Neural progenitor cell (in vitro differentiated cells): ENCODE measurements around the gene OPHN1. TPM values are rescaled to one million over a fixed set of nuclear protein-coding genes. Genes with fewer than 3 reads are reported as not detected.
A peak's percentile ranks its signal among the peaks of the same experiment; 100 is the strongest.

Source experiments
- DNase-seq: peaks from one replicate; pipeline ENCODE4 v3.0.0-alpha.2; 2016; ENCODE audit warnings: low spot score
- H2AFZ ChIP-seq: fragments of 200-600 bp; sonication (generic); replicated peaks from 2 replicates; pipeline ENCODE4 v1.6.1; 2016; ENCODE audit warnings: antibody characterized with exemption
- H3F3A ChIP-seq: fragments of 200-600 bp; sonication (generic); 2 replicates; pipeline ENCODE4 v1.6.1; 2016; ENCODE audit warnings: antibody characterized with exemption, low read depth
- H3K27ac ChIP-seq: fragments of 200-600 bp; sonication (generic); 2 replicates; pipeline ENCODE4 v1.5.1; 2016; ENCODE audit warnings: mild to moderate bottlenecking
- H3K27me3 ChIP-seq: fragments of 200-600 bp; sonication (generic); 2 replicates; pipeline ENCODE4 v1.6.1; 2016; ENCODE audit warnings: mild to moderate bottlenecking, moderate library complexity
- H3K36me3 ChIP-seq: fragments of 200-600 bp; sonication (generic); 2 replicates; pipeline ENCODE4 v1.5.1; 2016
- H3K4me1 ChIP-seq: fragments of 200-600 bp; sonication (generic); 2 replicates; pipeline ENCODE4 v1.6.1; 2016; ENCODE audit warnings: mixed run types
- H3K4me2 ChIP-seq: fragments of 200-600 bp; sonication (generic); 2 replicates; pipeline ENCODE4 v1.6.1; 2016
- H3K4me3 ChIP-seq: fragments of 200-600 bp; sonication (generic); 2 replicates; pipeline ENCODE4 v1.5.1; 2016
- H3K79me2 ChIP-seq: fragments of 200-600 bp; sonication (generic); 2 replicates; pipeline ENCODE4 v1.6.1; 2016; ENCODE audit warnings: low read depth
- H3K9ac ChIP-seq: fragments of 200-600 bp; sonication (generic); 2 replicates; pipeline ENCODE4 v1.6.1; 2016
- H3K9me3 ChIP-seq: fragments of 200-600 bp; sonication (generic); 2 replicates; pipeline ENCODE4 v1.5.1; 2016; ENCODE audit warnings: low read depth
- H4K20me1 ChIP-seq: fragments of 200-600 bp; sonication (generic); 2 replicates; pipeline ENCODE4 v1.6.1; 2016; ENCODE audit warnings: low read depth
- H3K27ac Mint-ChIP-seq: 3 replicates; pipeline ENCODE4 v1.8.0; 2021; ENCODE audit warnings: mixed read lengths
- H3K27me3 Mint-ChIP-seq: 2 replicates; pipeline ENCODE4 v1.8.0; 2022; ENCODE audit warnings: low read depth, mild to moderate bottlenecking, inconsistent platforms, moderate library complexity, mixed read lengths; ENCODE audit not compliant: insufficient read depth
- H3K36me3 Mint-ChIP-seq: 3 replicates; pipeline ENCODE4 v1.8.0; 2021; ENCODE audit warnings: mixed read lengths
- H3K4me1 Mint-ChIP-seq: 3 replicates; pipeline ENCODE4 v1.8.0; 2021; ENCODE audit warnings: mixed read lengths
- H3K4me3 Mint-ChIP-seq: 3 replicates; pipeline ENCODE4 v1.8.0; 2021; ENCODE audit warnings: mild to moderate bottlenecking, moderate library complexity, mixed read lengths
- H3K9me3 Mint-ChIP-seq: 3 replicates; pipeline ENCODE4 v1.8.0; 2020; ENCODE audit warnings: mixed read lengths
- EZH2 ChIP-seq: fragments of 200-600 bp; sonication (generic); IDR thresholded peaks from 2 replicates; pipeline ENCODE4 v1.6.1; 2017; ENCODE audit warnings: antibody characterized with exemption, mild to moderate bottlenecking, moderate library complexity
- EZH2phosphoT487 ChIP-seq: fragments of 200-600 bp; sonication (generic); IDR thresholded peaks from 2 replicates; pipeline ENCODE4 v1.6.1; 2017; ENCODE audit warnings: antibody characterized with exemption
- total RNA-seq: library from RNA; depleted of rRNA; stranded (reverse); fragments of >200 nt; gene quantifications from 2 replicates; pipeline ENCODE4 v1.2.3, GENCODE V29; 2015; ENCODE audit warnings: low replicate concordance
- TF ChIP-seq, protein P1 (sequence below): fragments of 200-600 bp; sonication (generic); IDR thresholded peaks from 2 replicates; pipeline ENCODE4 v1.5.1; 2017; ENCODE audit warnings: antibody characterized with exemption, mild to moderate bottlenecking

OPHN1 gene
- total RNA-seq, 1 donor from 2014 or later = 4.5 TPM

DNA sequence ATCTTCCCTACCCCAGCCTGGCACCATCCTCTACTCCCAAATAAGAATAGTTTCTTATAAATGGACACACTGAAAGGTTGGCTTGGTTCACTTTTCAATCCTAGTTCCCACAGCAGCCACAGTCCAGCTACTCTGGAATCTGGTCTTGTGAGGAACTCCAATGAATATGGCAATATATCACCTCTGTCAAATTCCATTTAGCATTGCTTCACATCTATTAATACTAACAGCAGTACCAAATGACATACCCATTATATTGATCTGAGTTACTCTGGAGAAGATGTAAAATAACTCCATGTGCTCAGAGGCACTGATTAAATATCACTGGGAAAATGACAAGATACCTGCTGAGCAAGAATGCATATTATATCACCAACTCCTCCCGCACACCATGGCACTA, 8.6 kb downstream of the OPHN1 start:
- Mint-ChIP-seq H3K4me3 (no peak overlapping the region), H3K4me1 (no peaks in the 10 kb centered on the region), H3K27ac (no peak overlapping the region), H3K9me3 (peaks cover 4% of the 10 kb centered on the region), H3K27me3 (no peaks in the 10 kb centered on the region), H3K36me3 (no peaks in the 10 kb centered on the region)
- Histone ChIP-seq H3K27me3 (no peaks in the 10 kb centered on the region), H3K9ac (no peak overlapping the region), H3K4me2 (no peak overlapping the region), H3K9me3 (no peaks in the 10 kb centered on the region), H4K20me1 (no peaks in the 10 kb centered on the region), H3K36me3 (no peaks in the 10 kb centered on the region), H3K27ac (no peak overlapping the region), H3K4me3 (no peak overlapping the region), H2AFZ (no peak overlapping the region), H3K79me2 (no peaks in the 10 kb centered on the region), H3K4me1 (peaks cover 7% of the 10 kb centered on the region), H3F3A (peaks cover 4% of the 10 kb centered on the region)
- no peak for DNase-seq
- TF ChIP-seq EZH2phosphoT487 (no peak), EZH2 (no peak)
- TF ChIP-seq, protein P1, sequence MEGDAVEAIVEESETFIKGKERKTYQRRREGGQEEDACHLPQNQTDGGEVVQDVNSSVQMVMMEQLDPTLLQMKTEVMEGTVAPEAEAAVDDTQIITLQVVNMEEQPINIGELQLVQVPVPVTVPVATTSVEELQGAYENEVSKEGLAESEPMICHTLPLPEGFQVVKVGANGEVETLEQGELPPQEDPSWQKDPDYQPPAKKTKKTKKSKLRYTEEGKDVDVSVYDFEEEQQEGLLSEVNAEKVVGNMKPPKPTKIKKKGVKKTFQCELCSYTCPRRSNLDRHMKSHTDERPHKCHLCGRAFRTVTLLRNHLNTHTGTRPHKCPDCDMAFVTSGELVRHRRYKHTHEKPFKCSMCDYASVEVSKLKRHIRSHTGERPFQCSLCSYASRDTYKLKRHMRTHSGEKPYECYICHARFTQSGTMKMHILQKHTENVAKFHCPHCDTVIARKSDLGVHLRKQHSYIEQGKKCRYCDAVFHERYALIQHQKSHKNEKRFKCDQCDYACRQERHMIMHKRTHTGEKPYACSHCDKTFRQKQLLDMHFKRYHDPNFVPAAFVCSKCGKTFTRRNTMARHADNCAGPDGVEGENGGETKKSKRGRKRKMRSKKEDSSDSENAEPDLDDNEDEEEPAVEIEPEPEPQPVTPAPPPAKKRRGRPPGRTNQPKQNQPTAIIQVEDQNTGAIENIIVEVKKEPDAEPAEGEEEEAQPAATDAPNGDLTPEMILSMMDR = no peak

- H3K4me1 ChIP-seq = peaks cover 7% of the 10 kb centered on the region
- TF ChIP-seq EZH2 = no peak
- H3K9me3 Mint-ChIP-seq = peaks cover 4% of the 10 kb centered on the region
- no peak overlapping the region for H3K27ac ChIP-seq
- no peaks in the 10 kb centered on the region for H3K27me3 ChIP-seq
- H3K79me2 ChIP-seq = no peaks in the 10 kb centered on the region
- H3K4me3 ChIP-seq = no peak overlapping the region
- no peak for DNase-seq
- no peaks in the 10 kb centered on the region for H4K20me1 ChIP-seq
- H3K4me2 ChIP-seq = no peak overlapping the region
- H2AFZ ChIP-seq = no peak overlapping the region
- no peak overlapping the region for H3K4me3 Mint-ChIP-seq
- no peaks in the 10 kb centered on the region for H3K9me3 ChIP-seq
- H3K9ac ChIP-seq = no peak overlapping the region
- H3K4me1 Mint-ChIP-seq = no peaks in the 10 kb centered on the region
- peaks cover 4% of the 10 kb centered on the region for H3F3A ChIP-seq
- no peaks in the 10 kb centered on the region for H3K27me3 Mint-ChIP-seq
- H3K36me3 ChIP-seq = no peaks in the 10 kb centered on the region
- H3K36me3 Mint-ChIP-seq = no peaks in the 10 kb centered on the region
- no peak overlapping the region for H3K27ac Mint-ChIP-seq
Measured at GRCh38 chrX:68422478-68422877, 10.8 kb downstream of the OPHN1 start.

DNA sequence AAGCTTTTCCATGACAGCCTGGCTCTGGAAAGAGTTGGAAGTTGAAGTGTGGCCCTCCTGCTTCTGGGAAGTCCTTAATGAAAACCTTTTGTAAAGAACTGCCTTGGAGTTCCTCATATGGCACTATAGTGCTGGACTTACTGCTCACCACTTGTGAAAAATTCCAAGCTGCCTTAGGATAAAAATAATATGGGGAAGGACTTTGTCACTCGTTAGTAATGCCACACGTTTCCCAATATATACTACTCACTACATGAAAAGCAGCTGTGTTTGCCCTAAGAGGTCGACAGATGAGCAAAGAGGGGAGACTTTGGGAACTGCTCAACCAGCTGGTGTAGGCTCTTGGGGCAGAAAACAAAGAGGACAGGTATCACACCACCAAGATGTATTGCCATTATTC, 11.7 kb downstream of the OPHN1 start:
- Histone ChIP-seq H3K79me2 (no peaks in the 10 kb centered on the region), H2AFZ (no peak overlapping the region), H3K9ac (no peak overlapping the region), H4K20me1 (no peaks in the 10 kb centered on the region), H3K9me3 (no peaks in the 10 kb centered on the region), H3K27me3 (no peaks in the 10 kb centered on the region), H3K36me3 (no peaks in the 10 kb centered on the region), H3K4me1 (peaks cover 7% of the 10 kb centered on the region), H3K4me3 (no peak overlapping the region), H3K4me2 (peak overlapping the region; percentile 11), H3K27ac (no peak overlapping the region), H3F3A (peaks cover 4% of the 10 kb centered on the region)
- no peaks in the 10 kb centered on the region for H3K27me3 Mint-ChIP-seq
- DNase-seq = no peak
- no peaks in the 10 kb centered on the region for H3K4me1 Mint-ChIP-seq
- no peak overlapping the region for H3K4me3 Mint-ChIP-seq
- TF ChIP-seq, protein P1 = no peak
- no peak for TF ChIP-seq EZH2
- TF ChIP-seq EZH2phosphoT487 = no peak
- H3K9me3 Mint-ChIP-seq = peaks cover 4% of the 10 kb centered on the region
- no peak overlapping the region for H3K27ac Mint-ChIP-seq
- H3K36me3 Mint-ChIP-seq = no peaks in the 10 kb centered on the region

- TF ChIP-seq EZH2phosphoT487 (no peak), EZH2 (no peak)
- TF ChIP-seq, protein P1 = no peak
- Histone ChIP-seq H3K36me3 (no peaks in the 10 kb centered on the region), H3K4me1 (peaks cover 7% of the 10 kb centered on the region), H3K4me3 (no peak overlapping the region), H3K27me3 (no peaks in the 10 kb centered on the region), H2AFZ (no peak overlapping the region), H3F3A (peaks cover 4% of the 10 kb centered on the region), H3K9me3 (no peaks in the 10 kb centered on the region), H3K79me2 (no peaks in the 10 kb centered on the region), H3K9ac (no peak overlapping the region), H4K20me1 (no peaks in the 10 kb centered on the region), H3K4me2 (no peak overlapping the region), H3K27ac (no peak overlapping the region)
- no peak for DNase-seq
- H3K9me3 Mint-ChIP-seq = peaks cover 4% of the 10 kb centered on the region
- no peaks in the 10 kb centered on the region for H3K36me3 Mint-ChIP-seq
- H3K4me3 Mint-ChIP-seq = no peak overlapping the region
- no peaks in the 10 kb centered on the region for H3K4me1 Mint-ChIP-seq
- no peak overlapping the region for H3K27ac Mint-ChIP-seq
- H3K27me3 Mint-ChIP-seq = no peaks in the 10 kb centered on the region
Measured at GRCh38 chrX:68420559-68420958, 12.7 kb downstream of the OPHN1 start.
